ENCODE results near the gene S100A13.

Gene S100A13

DNA sequence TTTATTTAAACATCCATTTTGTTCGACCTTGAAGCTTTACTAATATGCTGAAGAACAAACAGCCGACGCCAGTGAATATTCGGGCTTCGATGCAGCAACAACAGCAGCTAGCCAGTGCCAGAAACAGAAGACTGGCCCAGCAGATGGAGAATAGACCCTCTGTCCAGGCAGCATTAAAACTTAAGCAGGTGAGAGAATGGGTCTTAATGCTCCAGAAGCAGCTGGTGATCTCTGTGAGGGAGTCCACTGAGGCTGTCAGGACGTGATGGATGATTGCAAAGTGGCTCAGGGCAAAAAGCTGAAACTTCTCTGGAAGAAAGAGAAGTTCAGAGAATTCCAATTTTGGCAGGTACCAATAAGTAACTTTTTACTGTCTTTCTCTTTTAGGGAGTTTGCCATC is 11.0 kb upstream of the S100A13 start:
- Histone ChIP-seq H3K4me1 (ENCODE audit: control insufficient read depth, insufficient read depth, low read length, poor library complexity, severe bottlenecking) (peaks cover 7% of the 10 kb centered on the region), H3K27me3 (replicated peaks; ENCODE audit: control insufficient read depth, insufficient read depth, low read length, poor library complexity, severe bottlenecking) (no peaks in the 10 kb centered on the region), H3K9me3 (ENCODE audit: control insufficient read depth, low read length) (no peaks in the 10 kb centered on the region), H3K36me3 (ENCODE audit: control insufficient read depth, insufficient read depth, low read length) (peaks cover 71% of the 10 kb centered on the region), H3K4me3 (ENCODE audit: insufficient read depth, low read depth, low read length, poor library complexity, severe bottlenecking) (no peak overlapping the region), H3K27ac (ENCODE audit: insufficient read depth, low read length, poor library complexity, severe bottlenecking) (no peak overlapping the region)
- no peak for DNase-seq

- Histone ChIP-seq H3K4me1 (ENCODE audit: control insufficient read depth, insufficient read depth, low read length, poor library complexity, severe bottlenecking) (peaks cover 7% of the 10 kb centered on the region), H3K36me3 (ENCODE audit: control insufficient read depth, insufficient read depth, low read length) (peaks cover 52% of the 10 kb centered on the region), H3K27ac (ENCODE audit: insufficient read depth, low read length, poor library complexity, severe bottlenecking) (no peak overlapping the region), H3K9me3 (ENCODE audit: control insufficient read depth, low read length) (no peaks in the 10 kb centered on the region), H3K27me3 (replicated peaks; ENCODE audit: control insufficient read depth, insufficient read depth, low read length, poor library complexity, severe bottlenecking) (no peaks in the 10 kb centered on the region), H3K4me3 (ENCODE audit: insufficient read depth, low read depth, low read length, poor library complexity, severe bottlenecking) (no peak overlapping the region)
- no peak for DNase-seq
Observed at GRCh38 chr1:153636312-153636711, 9.0 kb upstream of the S100A13 start.

DNA sequence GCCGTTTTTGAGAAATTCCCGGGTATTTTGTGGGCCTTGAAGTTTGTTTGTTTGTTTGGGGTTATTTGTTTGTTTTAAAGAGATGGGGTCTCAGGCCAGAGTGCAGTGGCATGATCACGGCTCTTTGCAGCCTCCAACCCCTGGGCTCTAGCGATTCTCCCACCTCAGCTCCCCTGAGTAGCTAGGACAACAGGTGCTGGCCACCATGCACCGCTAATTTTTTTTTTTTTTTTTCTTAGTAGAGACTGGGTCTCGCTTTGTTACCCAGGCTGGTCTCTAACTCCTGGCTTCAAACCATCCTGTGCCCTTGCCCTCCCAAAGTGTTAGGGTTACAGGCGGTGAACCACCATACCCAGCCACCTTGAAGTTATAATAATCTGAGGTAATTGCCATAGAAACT is 8.6 kb upstream of the S100A13 start:
- Histone ChIP-seq H3K36me3 (ENCODE audit: control insufficient read depth, insufficient read depth, low read length) (peaks cover 48% of the 10 kb centered on the region), H3K27me3 (replicated peaks; ENCODE audit: control insufficient read depth, insufficient read depth, low read length, poor library complexity, severe bottlenecking) (no peaks in the 10 kb centered on the region), H3K9me3 (ENCODE audit: control insufficient read depth, low read length) (no peaks in the 10 kb centered on the region), H3K27ac (ENCODE audit: insufficient read depth, low read length, poor library complexity, severe bottlenecking) (no peak overlapping the region), H3K4me3 (ENCODE audit: insufficient read depth, low read depth, low read length, poor library complexity, severe bottlenecking) (peak overlapping the region; percentile 78), H3K4me1 (ENCODE audit: control insufficient read depth, insufficient read depth, low read length, poor library complexity, severe bottlenecking) (peaks cover 7% of the 10 kb centered on the region)
- no peak for DNase-seq

GRCh38 chr1:153633754-153634665 is 6.7 kb upstream of the S100A13 start, which contains the start of gene CHTOP:
CHTOP (plus strand) TSS chr1:153634066; CDS start chr1:153636589, 2,523 bp downstream.
- DNase-seq: peak; percentile 91 to 95 (median 94)
- H3K27ac ChIP-seq (ENCODE audit: insufficient read depth, low read length, poor library complexity, severe bottlenecking): peak within 1 kb of the TSS; percentile 99
- H3K9me3 ChIP-seq (ENCODE audit: control insufficient read depth, low read length): no peaks in the 10 kb centered on the region
- H3K36me3 ChIP-seq (ENCODE audit: control insufficient read depth, insufficient read depth, low read length): peaks cover 29% of the 10 kb centered on the region
- no peaks in the 10 kb centered on the region for H3K27me3 ChIP-seq (replicated peaks; ENCODE audit: control insufficient read depth, insufficient read depth, low read length, poor library complexity, severe bottlenecking)
- H3K4me1 ChIP-seq (ENCODE audit: control insufficient read depth, insufficient read depth, low read length, poor library complexity, severe bottlenecking): peaks cover 7% of the 10 kb centered on the region
- H3K4me3 ChIP-seq (ENCODE audit: insufficient read depth, low read depth, low read length, poor library complexity, severe bottlenecking): peak within 1 kb of the TSS; percentile 78

GRCh38 chr1:153633161-153633753 is 6.0 kb upstream of the S100A13 start:
- no peak for DNase-seq
- H3K27ac ChIP-seq (ENCODE audit: insufficient read depth, low read length, poor library complexity, severe bottlenecking): peak overlapping the region; percentile 99
- no peaks in the 10 kb centered on the region for H3K9me3 ChIP-seq (ENCODE audit: control insufficient read depth, low read length)

GRCh38 chr1:153631047-153632022 is 4.0 kb upstream of the S100A13 start:
- no peak for DNase-seq
- no peak overlapping the region for H3K27ac ChIP-seq (ENCODE audit: insufficient read depth, low read length, poor library complexity, severe bottlenecking)
- peaks cover 3% of the 10 kb centered on the region for H3K36me3 ChIP-seq (ENCODE audit: control insufficient read depth, insufficient read depth, low read length)
- no peaks in the 10 kb centered on the region for H3K27me3 ChIP-seq (replicated peaks; ENCODE audit: control insufficient read depth, insufficient read depth, low read length, poor library complexity, severe bottlenecking)
- no peaks in the 10 kb centered on the region for H3K9me3 ChIP-seq (ENCODE audit: control insufficient read depth, low read length)
- H3K4me1 ChIP-seq (ENCODE audit: control insufficient read depth, insufficient read depth, low read length, poor library complexity, severe bottlenecking): peaks cover 7% of the 10 kb centered on the region
- no peak overlapping the region for H3K4me3 ChIP-seq (ENCODE audit: insufficient read depth, low read depth, low read length, poor library complexity, severe bottlenecking)

More at GRCh38 chr1:153633161-153633753, 6.0 kb upstream of the S100A13 start:
- Histone ChIP-seq H3K4me3 (ENCODE audit: insufficient read depth, low read depth, low read length, poor library complexity, severe bottlenecking) (no peak overlapping the region), H3K4me1 (ENCODE audit: control insufficient read depth, insufficient read depth, low read length, poor library complexity, severe bottlenecking) (peaks cover 7% of the 10 kb centered on the region), H3K36me3 (ENCODE audit: control insufficient read depth, insufficient read depth, low read length) (peaks cover 21% of the 10 kb centered on the region), H3K27me3 (replicated peaks; ENCODE audit: control insufficient read depth, insufficient read depth, low read length, poor library complexity, severe bottlenecking) (no peaks in the 10 kb centered on the region)

DNA sequence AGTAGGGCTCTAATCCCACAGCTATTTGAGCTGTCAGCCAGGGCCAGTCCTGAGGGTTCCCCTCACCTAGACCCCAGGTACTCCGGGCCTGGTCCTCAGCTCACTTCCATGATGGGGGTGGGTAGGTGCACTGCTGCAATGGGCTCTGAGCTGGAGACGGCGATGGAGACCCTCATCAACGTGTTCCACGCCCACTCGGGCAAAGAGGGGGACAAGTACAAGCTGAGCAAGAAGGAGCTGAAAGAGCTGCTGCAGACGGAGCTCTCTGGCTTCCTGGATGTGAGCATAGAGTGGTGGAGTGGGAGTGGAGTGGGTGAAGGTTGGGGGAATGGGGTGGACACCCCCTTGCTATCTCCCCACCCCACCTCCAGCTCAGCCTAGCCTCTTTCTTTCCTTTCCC is 3.1 kb upstream of the S100A13 start:
- H3K36me3 ChIP-seq (ENCODE audit: control insufficient read depth, insufficient read depth, low read length): no peaks in the 10 kb centered on the region

GRCh38 chr1:153629971-153630370 is 2.7 kb upstream of the S100A13 start:
- H3K36me3 ChIP-seq (ENCODE audit: control insufficient read depth, insufficient read depth, low read length): no peaks in the 10 kb centered on the region
- DNase-seq: no peak
- no peaks in the 10 kb centered on the region for H3K27me3 ChIP-seq (replicated peaks; ENCODE audit: control insufficient read depth, insufficient read depth, low read length, poor library complexity, severe bottlenecking)
- H3K27ac ChIP-seq (ENCODE audit: insufficient read depth, low read length, poor library complexity, severe bottlenecking): no peak overlapping the region
- no peak overlapping the region for H3K4me3 ChIP-seq (ENCODE audit: insufficient read depth, low read depth, low read length, poor library complexity, severe bottlenecking)
- H3K4me1 ChIP-seq (ENCODE audit: control insufficient read depth, insufficient read depth, low read length, poor library complexity, severe bottlenecking): peaks cover under 1% of the 10 kb centered on the region
- no peaks in the 10 kb centered on the region for H3K9me3 ChIP-seq (ENCODE audit: control insufficient read depth, low read length)

More for the DNA sequence above, 3.1 kb upstream of the S100A13 start:
- Histone ChIP-seq H3K27me3 (replicated peaks; ENCODE audit: control insufficient read depth, insufficient read depth, low read length, poor library complexity, severe bottlenecking) (no peaks in the 10 kb centered on the region), H3K4me3 (ENCODE audit: insufficient read depth, low read depth, low read length, poor library complexity, severe bottlenecking) (no peak overlapping the region), H3K27ac (ENCODE audit: insufficient read depth, low read length, poor library complexity, severe bottlenecking) (no peak overlapping the region), H3K4me1 (ENCODE audit: control insufficient read depth, insufficient read depth, low read length, poor library complexity, severe bottlenecking) (peaks cover 5% of the 10 kb centered on the region), H3K9me3 (ENCODE audit: control insufficient read depth, low read length) (no peaks in the 10 kb centered on the region)
- no peak for DNase-seq

GRCh38 chr1:153629343-153629665 is 2.0 kb upstream of the S100A13 start:
- Histone ChIP-seq H3K36me3 (ENCODE audit: control insufficient read depth, insufficient read depth, low read length) (no peaks in the 10 kb centered on the region), H3K9me3 (ENCODE audit: control insufficient read depth, low read length) (no peaks in the 10 kb centered on the region), H3K4me1 (ENCODE audit: control insufficient read depth, insufficient read depth, low read length, poor library complexity, severe bottlenecking) (no peaks in the 10 kb centered on the region), H3K27me3 (replicated peaks; ENCODE audit: control insufficient read depth, insufficient read depth, low read length, poor library complexity, severe bottlenecking) (no peaks in the 10 kb centered on the region), H3K4me3 (ENCODE audit: insufficient read depth, low read depth, low read length, poor library complexity, severe bottlenecking) (no peak overlapping the region), H3K27ac (ENCODE audit: insufficient read depth, low read length, poor library complexity, severe bottlenecking) (no peak overlapping the region)
- no peak for DNase-seq
